ENCODE data around the gene VIPAS39. TPM values are rescaled to one million over a fixed set of nuclear protein-coding genes. Genes with fewer than 3 reads are reported as not detected.

The VIPAS39 gene
- total RNA-seq, 2 donors from 2014 or later = 26.7 to 29.8 TPM

GRCh38 chr14:77485256-77485655 is 27.9 kb upstream of the VIPAS39 start:
- H3K36me3 ChIP-seq (ENCODE audit: control insufficient read depth, insufficient read depth, low read length) = no peaks in the 10 kb centered on the region
- H3K27me3 ChIP-seq (ENCODE audit: control insufficient read depth, insufficient read depth, low read length, poor library complexity, severe bottlenecking) = no peaks in the 10 kb centered on the region
- no peaks in the 10 kb centered on the region for H3K9me3 ChIP-seq (ENCODE audit: control insufficient read depth, low read length)
- Mint-ChIP-seq H3K27ac (no peak overlapping the region), H3K9me3 (no peaks in the 10 kb centered on the region), H3K36me3 (ENCODE audit: low read depth) (no peaks in the 10 kb centered on the region), H3K27me3 (ENCODE audit: insufficient read depth) (no peaks in the 10 kb centered on the region), H3K4me3 (no peak overlapping the region), H3K4me1 (no peaks in the 10 kb centered on the region)
- no peak overlapping the region for H3K9ac ChIP-seq (ENCODE audit: extremely low read depth, low read length, poor library complexity, severe bottlenecking)
- H3K27ac ChIP-seq (ENCODE audit: low read depth, low read length) = no peak overlapping the region
- DNase-seq = no peak
- H3K4me3 ChIP-seq (ENCODE audit: low read length) = no peak overlapping the region
- TF ChIP-seq, protein P1, sequence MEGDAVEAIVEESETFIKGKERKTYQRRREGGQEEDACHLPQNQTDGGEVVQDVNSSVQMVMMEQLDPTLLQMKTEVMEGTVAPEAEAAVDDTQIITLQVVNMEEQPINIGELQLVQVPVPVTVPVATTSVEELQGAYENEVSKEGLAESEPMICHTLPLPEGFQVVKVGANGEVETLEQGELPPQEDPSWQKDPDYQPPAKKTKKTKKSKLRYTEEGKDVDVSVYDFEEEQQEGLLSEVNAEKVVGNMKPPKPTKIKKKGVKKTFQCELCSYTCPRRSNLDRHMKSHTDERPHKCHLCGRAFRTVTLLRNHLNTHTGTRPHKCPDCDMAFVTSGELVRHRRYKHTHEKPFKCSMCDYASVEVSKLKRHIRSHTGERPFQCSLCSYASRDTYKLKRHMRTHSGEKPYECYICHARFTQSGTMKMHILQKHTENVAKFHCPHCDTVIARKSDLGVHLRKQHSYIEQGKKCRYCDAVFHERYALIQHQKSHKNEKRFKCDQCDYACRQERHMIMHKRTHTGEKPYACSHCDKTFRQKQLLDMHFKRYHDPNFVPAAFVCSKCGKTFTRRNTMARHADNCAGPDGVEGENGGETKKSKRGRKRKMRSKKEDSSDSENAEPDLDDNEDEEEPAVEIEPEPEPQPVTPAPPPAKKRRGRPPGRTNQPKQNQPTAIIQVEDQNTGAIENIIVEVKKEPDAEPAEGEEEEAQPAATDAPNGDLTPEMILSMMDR (conservative IDR thresholded peaks at IDR 0.05) = no peak
- no peaks in the 10 kb centered on the region for H3K4me1 ChIP-seq (ENCODE audit: control insufficient read depth, insufficient read depth, low read length)
- 95 to 100% methylated on average over 2 to 3 of the region's 3 CpGs for WGBS, 2 experiments (ENCODE audit: insufficient coverage in 1 of 2, insufficient read length in 1 of 2)

DNA sequence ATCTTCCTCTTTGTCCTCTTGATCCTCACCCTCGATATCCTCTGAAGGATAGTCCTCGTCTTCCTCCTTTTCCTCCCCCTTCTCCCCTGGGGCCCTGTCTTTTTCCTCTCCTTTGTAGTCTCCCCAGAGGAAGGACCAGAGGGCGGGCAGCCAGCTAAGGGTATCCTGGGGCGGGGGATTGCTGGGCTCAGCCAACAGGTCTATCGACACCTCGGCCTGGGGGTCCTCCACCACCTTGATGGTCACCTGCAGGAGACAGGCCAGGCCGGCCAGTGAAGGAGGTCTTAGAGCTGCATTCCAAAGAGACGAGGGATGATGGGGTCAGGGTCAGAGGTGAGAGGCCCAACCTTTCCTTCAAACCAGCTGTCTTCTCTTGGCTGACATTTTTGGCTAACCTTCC is 25.0 kb upstream of the VIPAS39 start:
- Histone ChIP-seq H3K9ac (ENCODE audit: extremely low read depth, low read length, poor library complexity, severe bottlenecking) (no peak overlapping the region), H3K27ac (ENCODE audit: low read depth, low read length) (no peak overlapping the region), H3K4me3 (ENCODE audit: low read length) (no peak overlapping the region), H3K27me3 (ENCODE audit: control insufficient read depth, insufficient read depth, low read length, poor library complexity, severe bottlenecking) (no peaks in the 10 kb centered on the region), H3K36me3 (ENCODE audit: control insufficient read depth, insufficient read depth, low read length) (no peaks in the 10 kb centered on the region), H3K9me3 (ENCODE audit: control insufficient read depth, low read length) (no peaks in the 10 kb centered on the region), H3K4me1 (ENCODE audit: control insufficient read depth, insufficient read depth, low read length) (no peaks in the 10 kb centered on the region)
- H3K36me3 Mint-ChIP-seq (ENCODE audit: low read depth) = no peaks in the 10 kb centered on the region
- no peak for DNase-seq
- 90 to 92% methylated on average over 4 to 8 of the region's 8 CpGs for WGBS, 2 experiments (ENCODE audit: insufficient coverage in 1 of 2, insufficient read length in 1 of 2)
- H3K27me3 Mint-ChIP-seq (ENCODE audit: insufficient read depth) = no peaks in the 10 kb centered on the region
- H3K27ac Mint-ChIP-seq = peak overlapping the region; percentile 1
- TF ChIP-seq, protein P1 (conservative IDR thresholded peaks at IDR 0.05) = no peak
- no peaks in the 10 kb centered on the region for H3K9me3 Mint-ChIP-seq
- no peak overlapping the region for H3K4me3 Mint-ChIP-seq
- no peaks in the 10 kb centered on the region for H3K4me1 Mint-ChIP-seq

DNA sequence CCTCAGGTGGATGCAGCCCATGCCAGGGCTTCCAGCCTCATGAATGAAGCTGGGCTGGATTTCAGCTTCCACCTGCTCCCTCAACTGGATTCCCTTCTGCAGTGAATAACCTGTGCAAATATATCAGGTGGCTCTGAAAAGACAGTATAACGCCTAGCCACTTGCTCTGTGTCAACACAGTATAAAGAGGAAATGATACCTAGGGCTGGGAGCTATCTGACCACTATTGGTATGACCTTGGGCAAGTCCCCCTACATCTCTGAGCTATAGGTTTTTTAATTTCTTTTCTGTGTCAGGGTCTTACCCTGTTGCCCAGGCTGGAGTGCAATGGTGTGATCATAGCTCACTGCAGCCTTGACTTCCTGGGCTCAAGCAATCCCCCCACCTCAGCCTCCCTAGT is 21.4 kb upstream of the VIPAS39 start:
- Mint-ChIP-seq H3K27me3 (ENCODE audit: insufficient read depth) (no peaks in the 10 kb centered on the region), H3K4me1 (no peaks in the 10 kb centered on the region), H3K4me3 (no peak overlapping the region), H3K27ac (no peak overlapping the region), H3K9me3 (no peaks in the 10 kb centered on the region), H3K36me3 (ENCODE audit: low read depth) (no peaks in the 10 kb centered on the region)
- Histone ChIP-seq H3K27ac (ENCODE audit: low read depth, low read length) (no peak overlapping the region), H3K4me3 (ENCODE audit: low read length) (no peak overlapping the region), H3K9me3 (ENCODE audit: control insufficient read depth, low read length) (no peaks in the 10 kb centered on the region), H3K36me3 (ENCODE audit: control insufficient read depth, insufficient read depth, low read length) (no peaks in the 10 kb centered on the region), H3K27me3 (ENCODE audit: control insufficient read depth, insufficient read depth, low read length, poor library complexity, severe bottlenecking) (no peaks in the 10 kb centered on the region), H3K4me1 (ENCODE audit: control insufficient read depth, insufficient read depth, low read length) (no peaks in the 10 kb centered on the region), H3K9ac (ENCODE audit: extremely low read depth, low read length, poor library complexity, severe bottlenecking) (no peak overlapping the region)
- WGBS, 2 experiments (ENCODE audit: insufficient coverage in 1 of 2, insufficient read length in 1 of 2) = 68 to 90% methylated on average over 1 of the region's 1 CpG
- TF ChIP-seq, protein P1 (conservative IDR thresholded peaks at IDR 0.05) = no peak
- DNase-seq = no peak
